ENCODE data around the gene ZNF391.
"Not testable (repeated sequence)": the region's sequence is repeated elsewhere in the genome, so short reads cannot be mapped to it uniquely, and the experiment has no call there.

The ZNF391 gene

GRCh38 chr6:27424851-27425250, 36.3 kb downstream of the ZNF391 start:
- DNase-seq: not testable (repeated sequence)

DNA sequence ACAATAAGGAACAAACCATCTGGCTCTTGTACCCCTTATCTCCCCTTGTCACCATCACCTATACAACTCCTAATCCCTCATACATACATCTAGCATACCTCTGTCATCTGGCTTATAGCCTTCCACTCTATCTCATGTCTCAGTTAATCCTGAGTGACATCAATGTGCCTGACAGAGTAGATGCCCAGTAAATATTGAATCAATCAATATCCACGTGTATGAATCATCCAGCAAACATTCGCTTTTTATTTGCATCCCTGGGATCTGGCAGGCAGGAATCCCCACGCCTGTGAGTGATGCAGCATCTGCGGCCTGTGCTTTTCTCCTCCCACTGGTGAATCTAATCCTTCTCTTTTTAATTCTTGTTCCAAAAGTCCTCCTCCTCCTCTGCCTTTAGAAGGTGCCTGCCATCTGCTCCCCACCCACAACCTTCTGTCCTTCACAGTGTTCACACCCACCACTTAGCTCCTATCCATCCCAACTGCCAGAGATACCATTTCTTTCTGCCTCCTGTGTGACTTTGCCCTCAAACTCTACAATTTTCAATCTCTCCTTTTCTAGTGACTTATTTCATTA, 37.6 kb downstream of the ZNF391 start:
- no peak for DNase-seq

DNA sequence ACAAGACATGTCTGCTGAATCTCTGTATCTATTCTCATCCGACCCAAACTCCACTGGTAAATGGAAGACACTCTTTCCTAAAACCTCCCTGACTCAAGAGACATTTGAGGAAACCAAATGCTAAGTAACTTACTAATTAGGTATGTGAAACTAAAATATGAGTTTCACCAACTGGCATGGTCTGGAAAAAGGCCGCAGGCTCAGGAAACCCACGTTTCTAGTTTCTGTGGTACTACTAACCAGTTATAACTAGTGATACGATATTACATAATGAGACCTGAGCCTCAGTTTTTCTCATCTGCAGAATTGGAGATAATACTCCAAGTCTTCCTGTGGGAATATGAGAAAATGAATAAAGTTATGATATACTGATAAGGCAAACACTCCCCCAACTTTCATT, 39.9 kb downstream of the ZNF391 start:
- DNase-seq: no peak

- no peak for DNase-seq
Observed at GRCh38 chr6:27428966-27429365, 40.4 kb downstream of the ZNF391 start.

DNA sequence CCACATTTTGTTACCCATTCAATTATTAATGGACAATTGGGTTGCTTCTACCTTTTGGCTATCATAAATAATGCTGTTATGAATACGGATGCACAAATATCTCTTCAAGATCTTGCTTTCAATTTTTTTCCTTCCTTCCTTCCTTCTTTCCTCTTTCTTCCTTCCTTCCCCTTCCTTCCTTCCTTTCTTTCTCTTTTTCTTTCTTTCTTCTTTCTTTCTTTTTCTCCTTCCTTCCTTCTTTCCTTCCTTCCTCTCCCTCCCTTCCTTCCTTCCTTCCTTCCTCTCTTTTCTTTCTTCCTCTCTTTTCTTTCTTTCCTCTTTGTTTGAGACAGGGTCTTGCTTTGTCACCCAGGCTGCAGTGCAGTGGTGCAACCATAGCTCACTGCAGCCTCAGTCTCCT, 45.2 kb downstream of the ZNF391 start:
- DNase-seq: no peak

DNA sequence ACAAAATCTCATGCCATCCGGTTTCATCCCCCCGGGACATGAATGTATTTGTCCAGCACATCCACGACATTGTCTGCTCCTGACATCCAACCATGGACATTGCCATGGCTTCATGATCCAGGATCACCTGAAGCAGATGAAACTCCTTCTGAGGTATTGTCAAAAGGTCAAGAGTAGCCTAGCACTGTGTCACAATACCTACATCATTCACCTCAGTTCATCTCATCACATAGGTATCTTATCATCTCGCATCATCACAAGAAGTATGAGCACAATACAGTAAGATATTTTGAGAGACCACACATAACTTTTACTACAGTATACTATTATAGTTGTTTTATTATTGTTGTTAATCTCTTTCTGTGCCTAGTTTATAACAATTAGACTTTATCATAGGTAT, 50.8 kb downstream of the ZNF391 start:
- no peak for DNase-seq

DNA sequence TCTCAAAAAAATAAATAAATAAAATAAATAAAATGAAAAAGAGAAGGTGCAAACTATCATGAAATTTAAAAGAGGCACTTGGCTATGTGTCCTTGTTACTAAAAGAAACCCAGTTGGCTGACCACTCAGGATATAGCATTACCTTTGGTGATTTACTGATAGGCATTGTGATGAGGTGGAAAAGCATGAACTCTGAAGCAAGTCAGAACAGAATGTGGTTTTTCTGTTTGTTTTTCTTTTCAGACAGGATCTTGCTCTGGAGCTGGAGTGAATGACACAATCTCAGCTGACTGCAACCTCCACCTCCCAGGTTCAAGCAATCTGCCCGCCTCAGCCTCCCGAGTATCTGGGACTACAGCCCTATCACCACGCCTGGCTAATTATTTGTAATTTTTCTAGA, 52.4 kb downstream of the ZNF391 start:
- DNase-seq: no peak

GRCh38 chr6:27442932-27443331, 54.4 kb downstream of the ZNF391 start:
- DNase-seq: no peak

GRCh38 chr6:27448456-27448855, 59.9 kb downstream of the ZNF391 start:
- no peak for DNase-seq

DNA sequence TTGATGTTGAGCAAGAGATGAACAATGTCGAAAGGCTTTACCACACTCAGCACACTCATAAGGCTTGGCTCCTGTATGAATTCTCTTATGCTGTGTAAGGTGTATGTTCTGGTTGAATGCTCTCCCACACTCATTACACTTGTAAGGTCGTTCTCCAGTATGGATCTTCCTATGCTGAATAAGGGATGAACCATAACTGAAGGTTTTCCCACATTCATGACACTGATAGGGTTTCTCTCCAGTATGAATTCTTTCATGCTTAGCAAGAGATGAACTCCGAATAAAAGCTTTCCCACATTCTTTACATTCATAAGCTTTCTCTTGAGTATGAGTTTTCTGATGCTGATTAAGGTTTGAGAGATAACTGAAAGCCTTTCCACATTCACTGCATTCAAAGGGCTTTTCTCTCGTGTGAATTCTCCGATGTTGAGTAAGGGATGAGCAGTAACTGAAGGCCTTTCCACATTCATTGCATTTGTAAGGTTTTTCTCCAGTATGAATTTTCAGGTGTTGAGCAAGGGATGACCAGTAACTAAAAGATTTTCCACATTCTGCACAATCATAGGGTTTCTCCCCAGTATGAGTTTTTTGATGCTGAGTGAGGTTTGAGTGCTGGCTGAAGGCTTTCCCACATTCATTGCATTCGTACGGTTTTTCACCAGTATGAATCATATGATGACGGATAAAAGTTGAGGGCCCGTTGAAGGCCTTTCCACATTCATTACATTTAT, 63.3 kb downstream of the ZNF391 start:
- DNase-seq: no peak

- peak in 1 of 5 donors; percentile 17 for DNase-seq
Observed at GRCh38 chr6:27452496-27452897, 63.9 kb downstream of the ZNF391 start.

Measured in T-helper 1 cell (primary cell).